Effector memory CD4-positive, alpha-beta T cell (primary cell): ENCODE data around the gene JAG2.

Experiments used
- DNase-seq, 3 donors: peaks; one replicate each; pipeline ENCODE4 v3.0.0-alpha.2; 2020
- H3K27ac ChIP-seq: 2 replicates; pipeline ENCODE4 v1.7.0; 2013; ENCODE audit warnings: mild to moderate bottlenecking, low read length, moderate library complexity; ENCODE audit not compliant: insufficient read depth, poor library complexity, severe bottlenecking
- H3K27me3 ChIP-seq: replicated peaks from 2 replicates; pipeline ENCODE4 v1.7.0; 2013; ENCODE audit warnings: mild to moderate bottlenecking, low read length; ENCODE audit not compliant: insufficient read depth, control insufficient read depth, poor library complexity, severe bottlenecking
- H3K36me3 ChIP-seq: 2 replicates; pipeline ENCODE4 v1.7.0; 2013; ENCODE audit warnings: mild to moderate bottlenecking, low read length, moderate library complexity; ENCODE audit not compliant: control insufficient read depth, insufficient read depth
- H3K4me1 ChIP-seq: 2 replicates; pipeline ENCODE4 v1.7.0; 2013; ENCODE audit warnings: low read length, mild to moderate bottlenecking; ENCODE audit not compliant: control insufficient read depth, insufficient read depth, poor library complexity, severe bottlenecking
- H3K4me3 ChIP-seq: 2 replicates; pipeline ENCODE4 v1.7.0; 2013; ENCODE audit warnings: low read length, low read depth, mild to moderate bottlenecking; ENCODE audit not compliant: insufficient read depth, poor library complexity, severe bottlenecking
- H3K9me3 ChIP-seq: 2 replicates; pipeline ENCODE4 v1.7.0; 2013; ENCODE audit warnings: mild to moderate bottlenecking, low read length, moderate library complexity; ENCODE audit not compliant: control insufficient read depth

The JAG2 gene

GRCh38 chr14:105146181-105146975, 22.2 kb downstream of the JAG2 start:
- Histone ChIP-seq H3K9me3 (no peaks in the 10 kb centered on the region), H3K27me3 (no peaks in the 10 kb centered on the region), H3K27ac (no peak overlapping the region), H3K4me3 (no peak overlapping the region), H3K4me1 (no peaks in the 10 kb centered on the region), H3K36me3 (no peaks in the 10 kb centered on the region)
- DNase-seq, result no peak

- no peak overlapping the region for H3K27ac ChIP-seq
- H3K4me3 ChIP-seq, result no peak overlapping the region
- H3K36me3 ChIP-seq, result no peaks in the 10 kb centered on the region
- H3K27me3 ChIP-seq, result no peaks in the 10 kb centered on the region
- DNase-seq, result no peak
- H3K9me3 ChIP-seq, result no peaks in the 10 kb centered on the region
- no peaks in the 10 kb centered on the region for H3K4me1 ChIP-seq
These were observed 23.0 kb downstream of the JAG2 start for GRCh38 chr14:105145381-105146180.

GRCh38 chr14:105144666-105145380, 23.8 kb downstream of the JAG2 start:
- Histone ChIP-seq H3K27me3 (no peaks in the 10 kb centered on the region), H3K4me3 (no peak overlapping the region), H3K27ac (no peak overlapping the region), H3K36me3 (no peaks in the 10 kb centered on the region), H3K4me1 (no peaks in the 10 kb centered on the region), H3K9me3 (peaks cover 3% of the 10 kb centered on the region)
- DNase-seq, result no peak

- DNase-seq, result no peak
- Histone ChIP-seq H3K27ac (no peak overlapping the region), H3K4me3 (no peak overlapping the region), H3K9me3 (peaks cover 8% of the 10 kb centered on the region), H3K27me3 (no peaks in the 10 kb centered on the region), H3K36me3 (no peaks in the 10 kb centered on the region), H3K4me1 (no peaks in the 10 kb centered on the region)
These were observed 24.4 kb downstream of the JAG2 start for GRCh38 chr14:105144026-105144665.

- no peak for DNase-seq
- H3K4me1 ChIP-seq, result no peaks in the 10 kb centered on the region
- H3K4me3 ChIP-seq, result no peak overlapping the region
These were observed 25.0 kb downstream of the JAG2 start for GRCh38 chr14:105143451-105144025.

GRCh38 chr14:105142651-105143450, 25.7 kb downstream of the JAG2 start:
- H3K27me3 ChIP-seq, result no peaks in the 10 kb centered on the region
- H3K36me3 ChIP-seq, result no peaks in the 10 kb centered on the region
- H3K27ac ChIP-seq, result no peak overlapping the region
- H3K9me3 ChIP-seq, result peaks cover 8% of the 10 kb centered on the region
- DNase-seq, result no peak
- H3K4me3 ChIP-seq, result no peak overlapping the region
- H3K4me1 ChIP-seq, result no peaks in the 10 kb centered on the region

More at GRCh38 chr14:105143451-105144025, 25.0 kb downstream of the JAG2 start:
- Histone ChIP-seq H3K9me3 (peaks cover 8% of the 10 kb centered on the region), H3K27me3 (no peaks in the 10 kb centered on the region), H3K36me3 (no peaks in the 10 kb centered on the region), H3K27ac (no peak overlapping the region)

GRCh38 chr14:105141486-105142281, 26.9 kb downstream of the JAG2 start:
- H3K36me3 ChIP-seq, result no peaks in the 10 kb centered on the region
- H3K27ac ChIP-seq, result no peak overlapping the region
- no peaks in the 10 kb centered on the region for H3K27me3 ChIP-seq
- no peak for DNase-seq
- H3K4me3 ChIP-seq, result no peak overlapping the region
- H3K9me3 ChIP-seq, result peaks cover 8% of the 10 kb centered on the region
- H3K4me1 ChIP-seq, result no peaks in the 10 kb centered on the region

GRCh38 chr14:105141026-105141425, 27.6 kb downstream of the JAG2 start:
- Histone ChIP-seq H3K4me3 (no peak overlapping the region), H3K4me1 (no peaks in the 10 kb centered on the region), H3K36me3 (no peaks in the 10 kb centered on the region), H3K9me3 (peaks cover 8% of the 10 kb centered on the region), H3K27ac (no peak overlapping the region), H3K27me3 (no peaks in the 10 kb centered on the region)
- no peak for DNase-seq
